ENCODE results near the gene KIF2A.

Gene KIF2A

DNA sequence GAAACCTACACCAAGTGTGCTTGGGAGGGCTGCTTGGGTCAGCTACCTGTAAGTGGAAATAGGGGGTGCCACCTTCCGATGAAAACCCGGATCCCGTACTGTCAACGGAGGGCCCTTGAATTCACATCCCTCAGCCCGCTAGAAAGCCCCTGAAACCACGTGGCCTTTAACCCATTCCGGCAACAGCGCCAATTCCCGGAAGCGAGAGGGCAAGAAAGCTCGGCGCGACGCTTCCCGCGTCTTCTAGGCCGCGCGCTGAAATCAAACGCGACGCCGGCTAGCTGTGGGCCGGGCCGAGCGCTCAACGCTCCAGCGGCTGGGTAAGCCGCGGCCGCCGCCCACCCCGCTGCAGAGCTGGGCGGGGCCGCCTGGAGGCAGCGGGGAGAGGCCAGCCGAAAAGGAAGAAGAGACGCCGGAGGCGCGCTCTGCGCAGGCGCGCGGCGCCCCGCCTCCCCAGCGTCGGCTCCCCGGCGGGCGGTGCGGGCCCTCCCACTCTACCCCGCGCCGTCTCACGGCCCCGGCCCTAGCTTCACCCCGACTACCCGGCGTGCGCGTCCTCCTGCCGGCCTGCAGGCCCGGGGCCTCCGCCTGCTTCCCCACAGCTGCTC is at the start of gene KIF2A:
Gene KIF2A, plus strand, starts transcription at position 492 of the 608 bp plus-strand sequence. CDS start 267 bp downstream, outside the sequence.
- peak within 1 kb of the TSS; percentile 90 for H3K27ac ChIP-seq
- TF ChIP-seq, protein P1, sequence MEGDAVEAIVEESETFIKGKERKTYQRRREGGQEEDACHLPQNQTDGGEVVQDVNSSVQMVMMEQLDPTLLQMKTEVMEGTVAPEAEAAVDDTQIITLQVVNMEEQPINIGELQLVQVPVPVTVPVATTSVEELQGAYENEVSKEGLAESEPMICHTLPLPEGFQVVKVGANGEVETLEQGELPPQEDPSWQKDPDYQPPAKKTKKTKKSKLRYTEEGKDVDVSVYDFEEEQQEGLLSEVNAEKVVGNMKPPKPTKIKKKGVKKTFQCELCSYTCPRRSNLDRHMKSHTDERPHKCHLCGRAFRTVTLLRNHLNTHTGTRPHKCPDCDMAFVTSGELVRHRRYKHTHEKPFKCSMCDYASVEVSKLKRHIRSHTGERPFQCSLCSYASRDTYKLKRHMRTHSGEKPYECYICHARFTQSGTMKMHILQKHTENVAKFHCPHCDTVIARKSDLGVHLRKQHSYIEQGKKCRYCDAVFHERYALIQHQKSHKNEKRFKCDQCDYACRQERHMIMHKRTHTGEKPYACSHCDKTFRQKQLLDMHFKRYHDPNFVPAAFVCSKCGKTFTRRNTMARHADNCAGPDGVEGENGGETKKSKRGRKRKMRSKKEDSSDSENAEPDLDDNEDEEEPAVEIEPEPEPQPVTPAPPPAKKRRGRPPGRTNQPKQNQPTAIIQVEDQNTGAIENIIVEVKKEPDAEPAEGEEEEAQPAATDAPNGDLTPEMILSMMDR (conservative IDR thresholded peaks at IDR 0.05): 0 out of 2 replicates have a peak, but pooled peaks have one; percentile 11

DNA sequence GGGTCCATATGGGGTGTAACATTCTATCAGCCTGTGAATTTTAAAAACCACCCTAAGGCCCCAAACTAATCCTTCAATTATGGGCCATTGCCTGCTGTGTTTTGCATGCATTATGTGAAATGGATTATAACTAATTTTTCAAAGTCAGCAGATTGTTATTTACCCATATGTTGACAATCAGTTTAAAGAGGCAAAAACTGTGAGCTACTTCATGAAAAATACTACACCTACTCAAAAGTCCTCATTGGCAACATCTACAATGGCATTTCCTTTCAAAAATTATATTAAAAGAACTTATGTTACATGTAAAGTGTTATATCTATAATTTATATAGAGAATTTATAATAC is 49.0 kb upstream of the KIF2A start:
- TF ChIP-seq, protein P1 (conservative IDR thresholded peaks at IDR 0.05): no peak
- H3K27ac ChIP-seq: no peak overlapping the region

DNA sequence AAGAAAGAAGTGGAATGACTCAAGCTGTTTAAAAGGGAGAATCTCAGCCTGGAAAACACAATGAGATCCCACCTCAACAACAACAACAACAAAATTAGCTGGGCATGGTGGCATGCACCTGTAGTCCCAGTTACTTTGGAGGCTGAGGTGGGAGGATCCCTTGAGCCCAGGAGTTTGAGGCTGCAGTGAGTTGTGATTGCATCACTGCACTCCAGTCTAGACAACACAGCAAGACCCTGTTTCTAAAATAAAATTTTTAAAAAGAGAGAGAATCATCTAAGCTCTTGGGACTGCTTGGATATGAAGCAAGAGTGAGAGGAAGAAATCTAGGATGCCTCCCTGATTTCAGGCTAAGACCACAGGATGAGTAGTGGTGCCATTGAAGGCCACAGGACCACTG is 47.4 kb upstream of the KIF2A start:
- TF ChIP-seq, protein P1 (conservative IDR thresholded peaks at IDR 0.05): no peak
- H3K27ac ChIP-seq: no peak overlapping the region

DNA sequence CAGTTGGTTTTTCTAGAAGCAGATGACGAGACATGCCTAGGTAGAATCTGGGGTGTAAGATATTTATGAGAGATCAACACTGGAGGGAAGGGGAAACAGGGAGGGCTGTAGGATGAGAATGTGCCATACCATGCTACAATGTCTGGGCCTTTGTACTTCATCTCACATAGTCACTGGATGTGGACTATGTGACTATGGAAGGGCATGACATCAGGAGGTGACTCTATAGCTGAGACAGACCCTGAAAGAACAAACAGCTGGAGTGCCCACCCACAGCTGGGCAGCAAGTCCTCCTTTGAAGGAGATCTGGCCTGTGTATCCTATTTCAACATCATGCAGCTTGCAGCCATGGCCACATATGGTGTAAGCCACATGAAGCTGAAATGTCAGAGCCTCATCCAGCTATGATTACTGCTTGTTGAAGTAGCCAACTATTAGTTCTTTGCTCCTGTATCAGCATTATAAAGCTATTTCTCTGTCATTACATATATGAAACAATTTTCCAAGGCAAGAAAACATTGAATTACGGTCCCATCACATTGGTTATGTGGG is 46.2 kb upstream of the KIF2A start:
- TF ChIP-seq, protein P1 (conservative IDR thresholded peaks at IDR 0.05): no peak
- no peak overlapping the region for H3K27ac ChIP-seq

DNA sequence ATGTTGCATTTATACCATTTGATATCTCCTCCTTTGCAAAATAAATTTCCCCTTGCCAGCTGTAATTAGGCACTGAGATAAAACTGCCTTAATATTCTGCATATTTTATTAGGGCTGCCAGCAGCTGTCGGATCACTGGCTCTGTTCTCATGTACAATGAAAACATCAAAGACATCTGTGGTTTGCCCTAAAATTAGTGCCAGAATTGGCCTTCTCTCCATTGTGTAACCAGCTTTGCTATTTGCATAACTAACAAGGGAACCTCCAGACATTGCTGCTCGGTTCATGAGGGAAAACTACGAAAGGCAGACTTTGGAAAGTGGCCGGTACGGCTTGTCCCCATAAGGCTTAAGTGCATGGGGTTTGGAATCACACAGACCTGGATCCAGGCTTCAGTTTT is 45.5 kb upstream of the KIF2A start:
- TF ChIP-seq, protein P1 (conservative IDR thresholded peaks at IDR 0.05): no peak
- H3K27ac ChIP-seq: no peak overlapping the region

DNA sequence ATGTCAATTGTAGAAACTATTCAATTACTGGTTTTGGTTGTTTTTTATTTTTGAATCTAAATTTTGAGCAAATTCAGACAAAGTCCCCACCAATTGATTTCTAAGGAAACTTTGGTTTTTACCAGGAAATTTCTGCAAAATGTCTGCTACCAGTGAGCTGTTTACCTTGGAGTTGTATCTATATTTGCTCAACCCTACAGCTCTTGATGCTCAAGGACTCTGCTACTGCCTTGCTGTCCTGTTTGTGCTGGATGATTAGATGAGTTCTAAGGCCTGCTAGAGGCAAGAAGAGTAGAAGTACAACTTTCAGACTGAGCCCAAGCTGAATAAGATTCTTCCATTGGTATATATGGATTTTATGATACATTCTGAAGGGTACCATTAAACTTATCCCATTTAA is 42.6 kb upstream of the KIF2A start:
- no peak overlapping the region for H3K27ac ChIP-seq
- TF ChIP-seq, protein P1 (conservative IDR thresholded peaks at IDR 0.05): no peak

DNA sequence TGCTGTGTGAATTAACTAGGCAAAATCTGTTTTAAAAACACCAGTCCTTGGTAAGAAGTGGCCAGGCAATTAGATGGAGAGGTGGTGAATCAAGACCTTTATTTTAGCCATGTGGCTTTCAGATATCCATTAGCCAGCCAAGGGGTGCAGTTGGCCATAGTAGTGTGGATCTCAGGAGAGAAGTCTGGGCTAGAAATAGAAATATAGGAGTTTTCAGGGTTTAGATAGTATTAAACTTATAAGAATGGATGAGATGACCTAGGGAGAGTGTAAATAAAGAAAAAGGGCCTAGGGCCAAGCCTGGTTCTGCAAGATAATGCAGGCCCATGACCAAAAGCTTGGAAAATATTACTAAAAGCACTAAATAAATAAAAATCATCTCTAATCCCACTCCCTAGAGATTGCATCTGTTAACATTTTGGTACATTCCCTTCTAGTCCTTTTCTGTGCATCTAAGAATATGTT is 40.3 kb upstream of the KIF2A start:
- TF ChIP-seq, protein P1 (conservative IDR thresholded peaks at IDR 0.05): no peak
- no peak overlapping the region; the same call in 1 of the 2 replicates for H3K27ac ChIP-seq
